Adrenal gland (tissue), 12 donors: ENCODE measurements around the gene DGKQ. TPM values are rescaled to one million over a fixed set of nuclear protein-coding genes. Genes with fewer than 3 reads are reported as not detected.
A peak's percentile ranks its signal among the peaks of the same experiment; 100 is the strongest.

Experiments used
- DNase-seq, 7 donors: peaks; one replicate each; pipeline ENCODE4 v3.0.0-alpha.2; 2019 to 2020
- H3K27ac ChIP-seq, 5 donors: fragments of 200-600 bp; sonication (generic) in 4 of 5; 1 replicate in 3 of 5; 2 replicates in 2 of 5; pipeline versions ENCODE4 v1.5.1 to v1.8.0; 2016 to 2020; ENCODE audit warnings: mild to moderate bottlenecking in 1 of 5
- H3K27me3 ChIP-seq: fragments of 200-600 bp; 2 replicates; pipeline ENCODE4 v1.8.0; 2021
- H3K36me3 ChIP-seq, 2 donors: fragments of 200-600 bp; replicated peaks in 1 of 2; 1 replicate in 1 of 2; 2 replicates in 1 of 2; pipeline versions ENCODE4 v1.5.1 to v1.8.0; 2018 to 2022
- H3K4me1 ChIP-seq, 2 donors: fragments of 200-600 bp; replicated peaks in 1 of 2; 1 replicate in 1 of 2; 2 replicates in 1 of 2; pipeline versions ENCODE4 v1.5.1 to v1.8.0; 2018 to 2021
- H3K4me3 ChIP-seq, 4 donors: fragments of 200-600 bp; sonication (generic) in 3 of 4; one replicate each; pipeline ENCODE4 v1.5.1; 2016 to 2018
- H3K9me3 ChIP-seq, 3 donors: fragments of 200-600 bp; sonication (generic) in 1 of 3; replicated peaks in 1 of 3; 1 replicate in 2 of 3; 2 replicates in 1 of 3; pipeline versions ENCODE4 v1.5.1 to v1.8.0; 2016 to 2021
- CTCF ChIP-seq, 6 experiments: fragments of 450-650 bp in 4 of 6; fragments of 200-600 bp in 2 of 6; sonication (generic) in 1 of 6; IDR thresholded peaks; 1 replicate in 5 of 6; 2 replicates in 1 of 6; pipeline versions ENCODE4 v1.5.1 to v1.8.0; 2016 to 2021; ENCODE audit warnings: antibody characterized with exemption in 6 of 6, mild to moderate bottlenecking in 2 of 6, moderate library complexity in 1 of 6
- POLR2A ChIP-seq, 2 donors: fragments of 450-650 bp; IDR thresholded peaks; one replicate each; pipeline ENCODE4 v1.6.1; 2017; ENCODE audit warnings: antibody characterized with exemption in 2 of 2, mild to moderate bottlenecking in 2 of 2, moderate library complexity in 1 of 2
- WGBS, 4 donors: extraction: QIAGEN DNeasy Blood & Tissue Kit in 2 of 4; methylation state at CpG; one replicate each; pipeline versions ENCODE4 v1.1.5 to v1.1.7; 2013 to 2017; 5-methylcytosine and 5-hydroxymethylcytosine counted together
- intact Hi-C, 2 donors: fragments of 100-400 bp; cut with DNase I; formaldehyde crosslinking; loops; one replicate each; pipeline versions ENCODE4 v1.14.1 to v1.15.0; 2022 to 2023
- polyA plus RNA-seq, 3 donors: library from polyadenylated mRNA; stranded (reverse); fragments of 200-250 nt in 2 of 3; fragments of 350-450 nt in 1 of 3; fragmentation: Illumina TruSeq in 1 of 3; extraction: RNeasy Lipid Tissue Mini Kit (QIAGEN cat#74804) in 1 of 3; gene quantifications; one replicate each; pipeline ENCODE4 v1.2.3, GENCODE V29; 2013 to 2014
- total RNA-seq, 9 donors: library from RNA; depleted of rRNA in 4 of 9; stranded (reverse); fragments of >200 nt in 4 of 9; fragments of 120-200 nt in 1 of 9; fragmentation: NEBNext Ultra II Directional in 1 of 9; extraction: Animal tissue kit (Norgen Biotek cat#: 25700) in 1 of 9; gene quantifications; one replicate each; pipeline versions ENCODE4 v1.1.0 to v1.2.4, GENCODE V29; 2013 to 2023
- donor health status: healthy with polysubstance abuse.
- donor health status: Bipolar disorder and iron deficiency.
- donor health status: DM: yes; HTN: yes; CAD: no.
- donor health status: DM: no; HTN: no; CAD: no.
- donor health status: DM: no; HTN: no; CAD: no.
- donor health status: DM: yes; HTN: yes; CAD: no.

Gene DGKQ
- total and polyA plus RNA-seq, 12 donors, result 0.55 to 16.5 (median 12.5) TPM

GRCh38 chr4:998096-998691 lies 24.8 kb upstream of the DGKQ start:
- H3K4me3 ChIP-seq, result no peak overlapping the region
- H3K27ac ChIP-seq, result no peak overlapping the region
- no peaks in the 10 kb centered on the region for H3K36me3 ChIP-seq
- DNase-seq, result peak in 1 of 7 donors; percentile 17
- TF ChIP-seq CTCF (IDR thresholded peaks at IDR 0.05), result no peak
- TF ChIP-seq POLR2A (IDR thresholded peaks at IDR 0.05), result no peak
- peaks cover 22% of the 10 kb centered on the region for H3K27me3 ChIP-seq
- H3K9me3 ChIP-seq, result no peaks in the 10 kb centered on the region
- intact Hi-C loops, result no loop called here
- peaks cover 22 to 26% of the 10 kb centered on the region in 2 donors for H3K4me1 ChIP-seq
- 45 to 64% (median 49%) methylated on average over 8 to 12 of the region's 12 CpGs for WGBS, 4 donors

GRCh38 chr4:997375-998071 lies 24.2 kb upstream of the DGKQ start:
- TF ChIP-seq POLR2A (IDR thresholded peaks at IDR 0.05) (no peak), CTCF (IDR thresholded peaks at IDR 0.05) (no peak)
- H3K4me3 ChIP-seq, result peak overlapping the region in 1 of 4 donors; percentile 51
- H3K4me1 ChIP-seq, result peaks cover 21 to 27% of the 10 kb centered on the region in 2 donors
- no peaks in the 10 kb centered on the region for H3K36me3 ChIP-seq
- H3K27me3 ChIP-seq, result peaks cover 16% of the 10 kb centered on the region
- 0 to 6% (median 2%) methylated on average over 1 to 68 of the region's 68 CpGs for WGBS, 4 donors
- intact Hi-C loops, result no loop called here
- no peak overlapping the region for H3K27ac ChIP-seq
- H3K9me3 ChIP-seq, result no peaks in the 10 kb centered on the region
- DNase-seq, result peak in 3 of 7 donors; percentile 31 to 47 (median 33)

GRCh38 chr4:996997-997374 lies 23.6 kb upstream of the DGKQ start:
- Histone ChIP-seq H3K27me3 (peaks cover 10% of the 10 kb centered on the region), H3K27ac (no peak overlapping the region), H3K9me3 (no peaks in the 10 kb centered on the region), H3K4me1 (peaks cover 20 to 27% of the 10 kb centered on the region in 2 donors), H3K4me3 (peak overlapping the region in 1 of 4 donors; percentile 51), H3K36me3 (no peaks in the 10 kb centered on the region)
- WGBS, 4 donors, result 7 to 10% (median 9%) methylated on average over 11 to 25 of the region's 25 CpGs
- DNase-seq, result peak in 1 of 7 donors; percentile 8
- intact Hi-C loops, result no loop called here
- TF ChIP-seq CTCF (IDR thresholded peaks at IDR 0.05) (no peak), POLR2A (IDR thresholded peaks at IDR 0.05) (no peak)

GRCh38 chr4:996030-996996 lies 22.9 kb upstream of the DGKQ start:
- peak in 2 of 7 donors; percentile 9 to 18 for DNase-seq
- H3K36me3 ChIP-seq, result no peaks in the 10 kb centered on the region
- peaks cover 4% of the 10 kb centered on the region for H3K27me3 ChIP-seq
- no peak for TF ChIP-seq POLR2A (IDR thresholded peaks at IDR 0.05)
- no peak for TF ChIP-seq CTCF (IDR thresholded peaks at IDR 0.05)
- 70 to 76% (median 73%) methylated on average over 4 to 15 of the region's 15 CpGs for WGBS, 4 donors
- peaks cover 20 to 25% of the 10 kb centered on the region in 2 donors for H3K4me1 ChIP-seq
- intact Hi-C loops, result no loop called here
- no peak overlapping the region for H3K4me3 ChIP-seq
- no peaks in the 10 kb centered on the region for H3K9me3 ChIP-seq
- H3K27ac ChIP-seq, result no peak overlapping the region
